Measurements from ENCODE around the gene MRPL58.

- TF ChIP-seq POLR2A (IDR thresholded peaks at IDR 0.05) (no peak), CTCF (IDR thresholded peaks at IDR 0.05) (no peak)
Measured at GRCh38 chr17:75012096-75012345, 449 bp upstream of the MRPL58 start.
